ENCODE results near the gene GMDS. TPM values are rescaled to one million over a fixed set of nuclear protein-coding genes. Genes with fewer than 3 reads are reported as not detected.

The GMDS gene
- total and polyA plus RNA-seq, 2 of the 4 experiments (the other 2 are of a cell fraction): 7.3 to 21.9 TPM

- DNase-seq (no peak), ATAC-seq (ENCODE audit: low read depth) (no peak)
- 80% methylated on average over 1 of the region's 16 CpGs; no CpG with 5 or more reads in 1 of the 2 experiments for WGBS, 2 experiments (ENCODE audit: extremely low coverage in 2 of 2, insufficient read length in 1 of 2)
- H3K9ac ChIP-seq (ENCODE audit: low read depth, low read length): no peak overlapping the region
- no peaks in the 10 kb centered on the region for H3K27me3 ChIP-seq (ENCODE audit: control insufficient read depth, insufficient read depth, low read length)
- H2AFZ ChIP-seq (replicated peaks; ENCODE audit: low read length, poor library complexity): no peak overlapping the region
- ChIA-PET POLR2A (ENCODE audit: unreplicated experiment) (no interaction called here), CTCF (no interaction called here)
- no peak overlapping the region for H4K91ac ChIP-seq (ENCODE audit: insufficient read depth, low read depth, low read length)
- H2BK120ac ChIP-seq (ENCODE audit: low read depth, low read length): no peak overlapping the region
- no peaks in the 10 kb centered on the region for H3K79me1 ChIP-seq (ENCODE audit: low read depth in 1 of 2, low read length in 2 of 2)
- dilution Hi-C loops (cut with HindIII; ENCODE audit: low sequenced_read_pairs, unreplicated experiment) (no loop called here), intact Hi-C loops (cut with micrococcal nuclease) (no loop called here), in situ Hi-C loops (cut with MboI; ENCODE audit: low sequenced_read_pairs) (no loop called here)
- no peak overlapping the region for H4K8ac ChIP-seq (ENCODE audit: low read depth in 2 of 2, low read length in 2 of 2)
- H3K4ac ChIP-seq (ENCODE audit: low read depth, low read length): no peak overlapping the region
- no peak overlapping the region for H2AK5ac ChIP-seq (ENCODE audit: low read depth, low read length)
- no peak overlapping the region for H2BK20ac ChIP-seq (ENCODE audit: low read depth, low read length)
- H3K27ac ChIP-seq (ENCODE audit: insufficient read depth, low read length): no peak overlapping the region
- no peak overlapping the region for H4K5ac ChIP-seq (ENCODE audit: low read depth, low read length)
- no peak overlapping the region for H3K4me2 ChIP-seq (ENCODE audit: low read depth, low read length)
- H3K4me1 ChIP-seq (ENCODE audit: control insufficient read depth, insufficient read depth, low read length): no peaks in the 10 kb centered on the region
- peaks cover 7% of the 10 kb centered on the region; the same call in 1 of the 2 replicates for H3K9me1 ChIP-seq (ENCODE audit: insufficient read depth, low read length)
- no peak overlapping the region for H2AK9ac ChIP-seq (replicated peaks; ENCODE audit: low read depth, low read length, poor library complexity)
- H3K56ac ChIP-seq (ENCODE audit: extremely low read depth, insufficient read depth, low read length): no peak overlapping the region
- no peak overlapping the region for H2BK5ac ChIP-seq (ENCODE audit: low read depth, low read length, poor library complexity, severe bottlenecking)
- H3K9me3 ChIP-seq (ENCODE audit: control insufficient read depth, insufficient read depth, low read length): no peaks in the 10 kb centered on the region
- no peak overlapping the region for H3K23ac ChIP-seq (ENCODE audit: low read depth, low read length)
- no peak overlapping the region for H3K14ac ChIP-seq (replicated peaks; ENCODE audit: low read depth, low read length)
- no TSS peak for BruUV-seq (replicated peaks)
- no peaks in the 10 kb centered on the region for H3K36me3 ChIP-seq (ENCODE audit: control insufficient read depth, insufficient read depth, low read length)
- TF ChIP-seq POLR2A (IDR thresholded peaks at IDR 0.05; ENCODE audit: low read depth, low read length): no peak
- no peak for TF ChIP-seq RCOR1 (IDR thresholded peaks at IDR 0.05; ENCODE audit: insufficient replicate concordance, low read length)
- no peak for TF ChIP-seq MAZ (IDR thresholded peaks at IDR 0.05; ENCODE audit: borderline replicate concordance, low read depth, low read length)
- no peak for TF ChIP-seq CHD1 (IDR thresholded peaks at IDR 0.05; ENCODE audit: low read depth, low read length)
- TF ChIP-seq BHLHE40 (IDR thresholded peaks at IDR 0.05; ENCODE audit: low read depth, low read length): no peak
- TF ChIP-seq CTCF (conservative IDR thresholded peaks at IDR 0.05; ENCODE audit: low read depth, low read length): no peak
- TF ChIP-seq USF2 (IDR thresholded peaks at IDR 0.05; ENCODE audit: low read depth, low read length): no peak
- no peak for TF ChIP-seq MXI1 (IDR thresholded peaks at IDR 0.05; ENCODE audit: borderline replicate concordance, low read depth, low read length)
- no peak overlapping the region for H2BK15ac ChIP-seq (ENCODE audit: low read depth, low read length)
- no peak overlapping the region for H3K18ac ChIP-seq (ENCODE audit: low read depth, low read length)
- H3K4me3 ChIP-seq (ENCODE audit: insufficient read depth, low read depth, low read length): no peak overlapping the region
- H4K20me1 ChIP-seq (ENCODE audit: insufficient read depth, low read length): no peaks in the 10 kb centered on the region
These were observed 532.3 kb downstream of the GMDS start for GRCh38 chr6:1713016-1713600.
